ENCODE measurements around the gene SLC38A8. TPM values are rescaled to one million over a fixed set of nuclear protein-coding genes. Genes with fewer than 3 reads are reported as not detected.

Gene SLC38A8
- total RNA-seq, 6 donors from 2014 or later: not detected

DNA sequence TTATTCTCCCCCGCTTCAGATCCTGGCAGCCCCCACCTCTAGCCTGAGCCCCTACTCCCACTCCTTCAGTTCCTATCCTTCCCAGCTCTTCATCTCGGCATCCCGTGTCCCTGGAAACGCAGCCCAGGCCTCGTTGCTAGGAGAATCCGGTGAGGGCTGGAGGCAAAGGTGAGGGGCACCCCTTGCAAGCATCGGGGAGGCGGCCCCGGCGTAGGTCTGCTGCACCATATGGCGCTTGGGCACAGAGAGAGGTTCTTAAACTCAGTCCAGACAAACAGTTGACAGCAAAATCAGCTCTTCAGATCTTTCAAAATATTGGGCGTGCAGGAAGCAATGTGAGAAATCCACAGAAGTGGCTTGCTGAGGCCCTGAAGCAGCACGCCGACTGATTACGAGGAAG lies 15.0 kb downstream of the SLC38A8 start:
- TF ChIP-seq POLR2AphosphoS5 (IDR thresholded peaks at IDR 0.05): no peak
- TF ChIP-seq POLR2A (IDR thresholded peaks at IDR 0.05): no peak
- TF ChIP-seq, protein P1, sequence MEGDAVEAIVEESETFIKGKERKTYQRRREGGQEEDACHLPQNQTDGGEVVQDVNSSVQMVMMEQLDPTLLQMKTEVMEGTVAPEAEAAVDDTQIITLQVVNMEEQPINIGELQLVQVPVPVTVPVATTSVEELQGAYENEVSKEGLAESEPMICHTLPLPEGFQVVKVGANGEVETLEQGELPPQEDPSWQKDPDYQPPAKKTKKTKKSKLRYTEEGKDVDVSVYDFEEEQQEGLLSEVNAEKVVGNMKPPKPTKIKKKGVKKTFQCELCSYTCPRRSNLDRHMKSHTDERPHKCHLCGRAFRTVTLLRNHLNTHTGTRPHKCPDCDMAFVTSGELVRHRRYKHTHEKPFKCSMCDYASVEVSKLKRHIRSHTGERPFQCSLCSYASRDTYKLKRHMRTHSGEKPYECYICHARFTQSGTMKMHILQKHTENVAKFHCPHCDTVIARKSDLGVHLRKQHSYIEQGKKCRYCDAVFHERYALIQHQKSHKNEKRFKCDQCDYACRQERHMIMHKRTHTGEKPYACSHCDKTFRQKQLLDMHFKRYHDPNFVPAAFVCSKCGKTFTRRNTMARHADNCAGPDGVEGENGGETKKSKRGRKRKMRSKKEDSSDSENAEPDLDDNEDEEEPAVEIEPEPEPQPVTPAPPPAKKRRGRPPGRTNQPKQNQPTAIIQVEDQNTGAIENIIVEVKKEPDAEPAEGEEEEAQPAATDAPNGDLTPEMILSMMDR (IDR thresholded peaks at IDR 0.05): no peak
- no peak for TF ChIP-seq EP300 (IDR thresholded peaks at IDR 0.05)
- no peak for ATAC-seq (ENCODE audit: low FRiP score in 2 of 2)
- no peak for DNase-seq
- WGBS, 2 donors: 49 to 60% methylated on average over 15 of the region's 15 CpGs
- H3K27me3 ChIP-seq: no peaks in the 10 kb centered on the region
- H3K36me3 ChIP-seq: no peaks in the 10 kb centered on the region
- H3K9me3 ChIP-seq: no peaks in the 10 kb centered on the region
- H3K4me3 ChIP-seq: no peak overlapping the region
- no peak overlapping the region for H3K27ac ChIP-seq
- no peaks in the 10 kb centered on the region for H3K4me1 ChIP-seq

DNA sequence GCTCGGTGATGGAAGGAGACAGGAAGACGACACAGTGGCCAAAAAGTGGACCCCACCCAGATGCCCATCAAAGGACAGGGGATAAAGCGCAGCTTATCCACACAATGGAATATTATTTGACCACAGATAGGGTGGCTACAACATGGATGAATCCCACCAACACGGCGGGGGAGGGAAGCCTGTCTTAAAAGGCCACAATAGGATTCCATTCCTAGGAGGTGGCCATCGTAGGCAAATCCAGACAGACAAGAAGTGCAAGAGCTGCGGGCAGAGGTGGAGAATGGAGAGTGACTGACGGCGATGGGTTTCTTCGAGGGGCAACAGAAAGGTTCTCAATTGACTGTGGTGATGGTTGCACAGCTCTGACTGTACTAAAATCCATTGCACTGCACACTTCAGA lies 16.0 kb downstream of the SLC38A8 start:
- Histone ChIP-seq H3K4me1 (no peaks in the 10 kb centered on the region), H3K27me3 (no peaks in the 10 kb centered on the region), H3K27ac (no peak overlapping the region), H3K9me3 (peaks cover 0 to 5% (median 2%) of the 10 kb centered on the region in 4 donors), H3K4me3 (no peak overlapping the region), H3K36me3 (no peaks in the 10 kb centered on the region)
- WGBS, 2 donors: 88 to 93% methylated on average over 10 of the region's 10 CpGs
- TF ChIP-seq, protein P1 (IDR thresholded peaks at IDR 0.05): no peak
- TF ChIP-seq POLR2A (IDR thresholded peaks at IDR 0.05) (no peak), POLR2AphosphoS5 (IDR thresholded peaks at IDR 0.05) (no peak), EP300 (IDR thresholded peaks at IDR 0.05) (no peak)
- DNase-seq (no peak), ATAC-seq (ENCODE audit: low FRiP score in 2 of 2) (no peak)

DNA sequence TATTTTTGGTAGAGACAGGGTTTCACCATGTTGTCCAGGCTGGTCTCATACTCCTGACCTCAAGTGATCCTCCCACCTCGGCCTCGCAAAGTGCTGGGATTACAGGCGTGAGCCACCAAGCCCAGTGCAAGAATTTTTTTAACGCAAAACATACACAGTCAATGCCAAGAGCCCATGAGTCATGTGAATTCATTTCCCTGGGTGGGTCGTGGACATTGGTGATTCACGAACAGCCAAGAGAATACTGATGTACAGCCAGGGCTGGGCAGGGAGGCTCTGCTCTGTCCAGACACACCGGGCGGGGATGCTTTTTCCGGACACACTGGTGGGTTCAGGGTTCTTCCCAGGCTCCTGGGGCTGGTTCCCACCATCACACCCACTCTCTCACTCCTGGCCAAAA lies 17.7 kb downstream of the SLC38A8 start:
- H3K4me1 ChIP-seq: no peaks in the 10 kb centered on the region
- H3K9me3 ChIP-seq: peaks cover 0 to 9% (median 7%) of the 10 kb centered on the region in 4 donors
- no peaks in the 10 kb centered on the region for H3K27me3 ChIP-seq
- TF ChIP-seq, protein P1 (IDR thresholded peaks at IDR 0.05): no peak
- TF ChIP-seq EP300 (IDR thresholded peaks at IDR 0.05): no peak
- TF ChIP-seq POLR2A (IDR thresholded peaks at IDR 0.05): no peak
- TF ChIP-seq POLR2AphosphoS5 (IDR thresholded peaks at IDR 0.05): no peak
- 73 to 79% methylated on average over 7 to 9 of the region's 9 CpGs for WGBS, 2 donors
- ATAC-seq (ENCODE audit: low FRiP score in 2 of 2) (peak in 1 of 2 donors; percentile 95), DNase-seq (no peak)
- H3K36me3 ChIP-seq: no peaks in the 10 kb centered on the region
- H3K4me3 ChIP-seq: no peak overlapping the region
- no peak overlapping the region for H3K27ac ChIP-seq

DNA sequence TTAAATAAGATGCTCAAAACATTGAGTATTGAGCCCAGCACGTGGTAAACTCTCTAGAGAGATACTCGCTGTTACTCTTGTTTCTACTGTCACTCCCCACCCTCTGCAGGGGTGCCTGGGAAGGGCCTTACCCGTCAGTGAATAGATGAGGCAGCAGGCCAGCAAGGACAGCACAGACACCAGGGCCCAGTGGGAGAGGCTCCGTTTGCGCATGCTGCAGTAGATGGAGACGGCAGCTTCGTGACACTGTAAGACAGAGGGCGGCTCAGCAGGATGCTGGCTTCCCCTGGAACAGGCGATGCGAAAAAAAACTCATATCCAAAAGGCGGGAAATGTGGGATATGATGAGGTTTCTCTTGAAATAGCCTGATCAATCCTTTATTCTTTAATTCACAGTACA lies 20.0 kb downstream of the SLC38A8 start:
- H3K4me3 ChIP-seq: no peak overlapping the region
- TF ChIP-seq, protein P1 (IDR thresholded peaks at IDR 0.05): no peak
- TF ChIP-seq POLR2A (IDR thresholded peaks at IDR 0.05) (no peak), POLR2AphosphoS5 (IDR thresholded peaks at IDR 0.05) (no peak), EP300 (IDR thresholded peaks at IDR 0.05) (no peak)
- no peak overlapping the region for H3K27ac ChIP-seq
- no peaks in the 10 kb centered on the region for H3K27me3 ChIP-seq
- ATAC-seq (ENCODE audit: low FRiP score in 2 of 2) (no peak), DNase-seq (no peak)
- WGBS, 2 donors: 65 to 79% methylated on average over 11 of the region's 11 CpGs
- peaks cover 0 to 15% (median 7%) of the 10 kb centered on the region in 4 donors for H3K9me3 ChIP-seq
- H3K36me3 ChIP-seq: no peaks in the 10 kb centered on the region
- H3K4me1 ChIP-seq: no peaks in the 10 kb centered on the region

DNA sequence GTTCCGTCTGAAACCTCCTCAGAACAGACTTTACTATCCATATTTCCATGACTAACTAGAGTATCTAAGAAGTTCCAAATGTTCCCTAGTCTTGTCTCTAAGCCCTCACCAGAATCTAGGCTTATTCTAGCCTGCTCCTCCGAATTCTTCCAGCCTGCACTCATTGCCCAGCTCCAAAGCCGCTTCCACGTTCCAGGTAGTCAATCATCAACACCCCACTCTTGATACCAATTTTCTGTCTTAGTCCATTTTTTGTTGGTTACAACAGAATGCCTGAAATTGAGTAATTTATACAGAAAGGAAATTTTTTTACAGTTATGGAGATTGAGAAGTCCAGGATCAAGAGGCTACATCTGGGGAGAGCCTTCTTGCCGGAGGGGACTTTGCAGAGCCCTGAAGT lies 21.1 kb downstream of the SLC38A8 start:
- 93 to 94% methylated on average over 5 of the region's 5 CpGs for WGBS, 2 donors
- no peaks in the 10 kb centered on the region for H3K27me3 ChIP-seq
- no peaks in the 10 kb centered on the region for H3K4me1 ChIP-seq
- TF ChIP-seq POLR2AphosphoS5 (IDR thresholded peaks at IDR 0.05) (no peak), EP300 (IDR thresholded peaks at IDR 0.05) (no peak), POLR2A (IDR thresholded peaks at IDR 0.05) (no peak)
- TF ChIP-seq, protein P1 (IDR thresholded peaks at IDR 0.05): no peak
- peaks cover 0 to 15% (median 7%) of the 10 kb centered on the region in 4 donors for H3K9me3 ChIP-seq
- no peak overlapping the region for H3K4me3 ChIP-seq
- no peak overlapping the region for H3K27ac ChIP-seq
- no peak for DNase-seq
- no peak for ATAC-seq (ENCODE audit: low FRiP score in 2 of 2)
- H3K36me3 ChIP-seq: no peaks in the 10 kb centered on the region
